GM12878 (cell line): Measurements from ENCODE around the gene DERL2. TPM values are rescaled to one million over a fixed set of nuclear protein-coding genes. Genes with fewer than 3 reads are reported as not detected.

ENCODE experiments used
- ATAC-seq: fragments of 200-7000 bp; cut with Tn5 transposase; 3 replicates; pipeline ENCODE4 v1.9.1; 2020; ENCODE audit warnings: mild to moderate bottlenecking, moderate library complexity
- BruUV-seq: library from RNA; stranded (reverse); fragments of 400-500 nt; replicated peaks from 2 replicates; lab custom pipeline; 2021; lab: Mats Ljungman, UMichigan
- CTCF ChIA-PET: fragments of 300-600 bp; sonication (Branson Sonifier 250); formaldehyde crosslinking; extraction: SDS; loops from one replicate; lab custom pipeline; 2021; ENCODE audit warnings: inconsistent platforms; lab: Yijun Ruan, JAX
- POLR2A ChIA-PET: fragments of 350-600 bp; formaldehyde crosslinking; extraction: SDS; loops from one replicate; lab custom pipeline; 2021; ENCODE audit warnings: inconsistent platforms; lab: Charles Lee
- RAD21 ChIA-PET: fragments of 300-600 bp; sonication (Branson Sonifier 250); formaldehyde crosslinking; loops from one replicate; lab custom pipeline; 2023; ENCODE audit warnings: antibody characterized with exemption; ENCODE audit not compliant: unreplicated experiment; lab: Charles Lee
- SMC1A ChIA-PET: fragments of 300-600 bp; sonication (Branson Sonifier 250); formaldehyde crosslinking; loops from one replicate; lab custom pipeline; 2023; ENCODE audit not compliant: unreplicated experiment, uncharacterized antibody; lab: Charles Lee
- DNase-seq: peaks from one replicate; pipeline ENCODE4 v3.0.0-alpha.2; 2011; ENCODE audit warnings: low read depth, low spot score
- FAIRE-seq: peaks from 3 replicates; lab custom pipeline; 2011; peaks lifted over from hg19 to GRCh38; lab: Jason Lieb, UNC
- H2AFZ ChIP-seq: 2 replicates; pipeline ENCODE4 v1.6.0; 2011; ENCODE audit warnings: low read depth, low read length, control low read depth; ENCODE audit not compliant: control insufficient read depth
- H3K27ac ChIP-seq: 2 replicates; pipeline ENCODE4 v1.5.1; 2011; ENCODE audit warnings: control low read depth; ENCODE audit not compliant: control insufficient read depth, insufficient read depth
- H3K27me3 ChIP-seq, 2 experiments: replicated peaks in 1 of 2; 2 replicates each; pipeline versions ENCODE4 v1.6.0 to v1.6.1; 2011; ENCODE audit warnings: low read length in 1 of 2; ENCODE audit not compliant: control insufficient read depth in 2 of 2, insufficient read depth in 2 of 2
- H3K36me3 ChIP-seq, 2 experiments: 2 replicates each; pipeline ENCODE4 v1.5.1; 2011; ENCODE audit warnings: low read length in 1 of 2; ENCODE audit not compliant: control insufficient read depth in 2 of 2, insufficient read depth in 2 of 2
- H3K4me1 ChIP-seq: 2 replicates; pipeline ENCODE4 v1.6.1; 2011; ENCODE audit warnings: mild to moderate bottlenecking, low read length, moderate library complexity, mixed read lengths; ENCODE audit not compliant: control insufficient read depth, insufficient read depth
- H3K4me2 ChIP-seq: 2 replicates; pipeline ENCODE4 v1.6.0; 2011; ENCODE audit warnings: control low read depth; ENCODE audit not compliant: control insufficient read depth, insufficient read depth
- H3K4me3 ChIP-seq: fragments of 200-600 bp; sonication (generic); 2 replicates; pipeline ENCODE4 v1.5.1; 2016
- H3K79me2 ChIP-seq: 2 replicates; pipeline ENCODE4 v1.6.0; 2011; ENCODE audit warnings: low read length; ENCODE audit not compliant: control insufficient read depth, insufficient read depth
- H3K9ac ChIP-seq: 2 replicates; pipeline ENCODE4 v1.8.0; 2011; ENCODE audit warnings: low read length, control low read depth, mixed read lengths; ENCODE audit not compliant: control insufficient read depth, insufficient read depth
- H3K9me3 ChIP-seq: replicated peaks from 3 replicates; pipeline ENCODE4 v1.5.1; 2011; ENCODE audit warnings: mild to moderate bottlenecking, low read length; ENCODE audit not compliant: control insufficient read depth, insufficient read depth
- H4K20me1 ChIP-seq: 2 replicates; pipeline ENCODE4 v1.6.0; 2011; ENCODE audit not compliant: control insufficient read depth, insufficient read depth
- CHD1 ChIP-seq: IDR thresholded peaks from 2 replicates; pipeline ENCODE4 v1.6.1; 2012; ENCODE audit warnings: low read depth, low read length, improper control_type of control experiment
- CREM ChIP-seq: IDR thresholded peaks from 2 replicates; pipeline ENCODE4 v1.6.1; 2014; ENCODE audit warnings: antibody characterized with exemption, low read depth
- ESRRA ChIP-seq: IDR thresholded peaks from 2 replicates; pipeline ENCODE4 v1.6.1; 2012; ENCODE audit warnings: mild to moderate bottlenecking, low read length, improper control_type of control experiment
- FOXK2 ChIP-seq: fragments of 450-650 bp; IDR thresholded peaks from 2 replicates; pipeline ENCODE4 v1.6.1; 2017; ENCODE audit warnings: mild to moderate bottlenecking, moderate library complexity
- IKZF1 ChIP-seq: fragments of 450-650 bp; conservative IDR thresholded peaks from 2 replicates; pipeline ENCODE4 v1.6.1; 2017; ENCODE audit warnings: antibody characterized with exemption, mild to moderate bottlenecking
- KAT2A ChIP-seq: conservative IDR thresholded peaks from 2 replicates; pipeline ENCODE4 v1.6.1; 2011; ENCODE audit warnings: low read depth, low read length; ENCODE audit not compliant: control insufficient read depth
- MTA2 ChIP-seq: fragments of 450-650 bp; IDR thresholded peaks from 2 replicates; pipeline ENCODE4 v1.6.1; 2016; ENCODE audit warnings: low read depth, mild to moderate bottlenecking, moderate library complexity
- NFXL1 ChIP-seq: fragments of 450-650 bp; IDR thresholded peaks from 2 replicates; pipeline ENCODE4 v1.6.1; 2017; ENCODE audit warnings: antibody characterized with exemption, mild to moderate bottlenecking, borderline replicate concordance
- RBBP5 ChIP-seq: fragments of 200-600 bp; sonication (generic); conservative IDR thresholded peaks from 2 replicates; pipeline ENCODE4 v1.6.1; 2016
- REST ChIP-seq: IDR thresholded peaks from 2 replicates; pipeline ENCODE4 v1.6.1; 2012; ENCODE audit warnings: mild to moderate bottlenecking, low read depth, low read length
- RUNX3 ChIP-seq: IDR thresholded peaks from 2 replicates; pipeline ENCODE4 v1.6.1; 2012; ENCODE audit warnings: low read length, inconsistent platforms
- SUZ12 ChIP-seq: fragments of 200-600 bp; sonication (generic); IDR thresholded peaks from one replicate; pipeline ENCODE4 v1.6.1; 2018; ENCODE audit warnings: antibody characterized with exemption, mild to moderate bottlenecking; ENCODE audit not compliant: unreplicated experiment
- WRNIP1 ChIP-seq: IDR thresholded peaks from 2 replicates; pipeline ENCODE4 v1.6.1; 2011; ENCODE audit warnings: low read depth, low read length, improper control_type of control experiment, borderline replicate concordance
- ZNF207 ChIP-seq: fragments of 450-650 bp; IDR thresholded peaks from 2 replicates; pipeline ENCODE4 v1.6.1; 2014; ENCODE audit warnings: antibody characterized with exemption, mild to moderate bottlenecking, borderline replicate concordance
- WGBS: methylation state at CpG from one replicate; pipeline ENCODE4 v1.1.6; 2016; ENCODE audit warnings: low lambda C conversion rate; ENCODE audit not compliant: insufficient replicate concordance, insufficient coverage; ENCODE audit errors: missing lambda C conversion rate; 5-methylcytosine and 5-hydroxymethylcytosine counted together
- in situ Hi-C: fragments of 300-500 bp; cut with MboI; formaldehyde crosslinking; loops from 9 replicates; pipeline ENCODE4 v1.14.3; 2018; ENCODE audit warnings: mixed read lengths
- intact Hi-C: fragments of 100-400 bp; cut with micrococcal nuclease; formaldehyde crosslinking; loops from one replicate; pipeline ENCODE4 v1.14.2; 2022; ENCODE audit not compliant: unreplicated experiment
- polyA plus RNA-seq, 11 experiments: library from polyadenylated mRNA; depleted of rRNA in 4 of 11; unstranded in 6 of 11; stranded (reverse) in 5 of 11; fragments of >200 nt; fragmentation: Nextera tagmentation in 4 of 11; fragmentation: Illumina TruSeq in 1 of 11; extraction: Ambion mirVana in 4 of 11; extraction: Trizol in 1 of 11; gene quantifications; 1 replicate in 1 of 11; 2 replicates in 10 of 11; pipeline versions ENCODE4 v1.2.1 to v1.2.3, GENCODE V29; 2011 to 2016; ENCODE audit warnings: inconsistent platforms in 2 of 11, missing spikeins in 2 of 11, low read depth in 1 of 11
- total RNA-seq, 4 experiments: library from RNA; depleted of rRNA in 3 of 4; stranded (reverse); fragments of >200 nt in 3 of 4; fragmentation: Illumina TruSeq in 1 of 4; extraction: Trizol in 1 of 4; gene quantifications; 2 replicates each; pipeline versions ENCODE4 v1.2.1 to v1.2.3, GENCODE V29; 2013 to 2021

The DERL2 gene
- total and polyA plus RNA-seq, 10 of the 15 experiments (the other 5 are each of a cell fraction or from before 2014, with no cell fraction given), result 40.5 to 236 (median 69.3) TPM

GRCh38 chr17:5511401-5512225 is 25.6 kb upstream of the DERL2 start:
- no TSS peak for BruUV-seq
- no peak for ATAC-seq
- no peaks in the 10 kb centered on the region for H3K27me3 ChIP-seq
- SMC1A ChIA-PET, result interaction anchor here (1.0 kb wide), 1 partner anchor 10 kb away, joined by 3 read pairs; no protein-coding TSS in a partner anchor
- H3K4me1 ChIP-seq, result no peaks in the 10 kb centered on the region
- H3K4me3 ChIP-seq, result no peak overlapping the region
- intact Hi-C loops (no loop called here), in situ Hi-C loops (no loop called here)
- POLR2A ChIA-PET, result no interaction called here
- WGBS, result 91% methylated on average over 17 of the region's 17 CpGs
- FAIRE-seq, result no peak
- DNase-seq, result no peak
- no peaks in the 10 kb centered on the region for H3K79me2 ChIP-seq
- TF ChIP-seq CHD1, result no peak
- no peak for TF ChIP-seq IKZF1
- no peak for TF ChIP-seq MTA2
- no peak for TF ChIP-seq NFXL1
- no peak for TF ChIP-seq REST
- no peak for TF ChIP-seq SUZ12
- no peak for TF ChIP-seq WRNIP1
- no peak for TF ChIP-seq ESRRA
- TF ChIP-seq RUNX3, result no peak
- no peak for TF ChIP-seq FOXK2
- no peak for TF ChIP-seq ZNF207
- no peak for TF ChIP-seq CREM
- no peak for TF ChIP-seq RBBP5
- no peak for TF ChIP-seq KAT2A
- CTCF ChIA-PET, result no interaction called here
- no peak overlapping the region for H3K4me2 ChIP-seq
- H4K20me1 ChIP-seq, result no peaks in the 10 kb centered on the region
- H3K9ac ChIP-seq, result no peak overlapping the region
- H3K36me3 ChIP-seq, result no peaks in the 10 kb centered on the region; a peak in 2 of 4 replicates
- H2AFZ ChIP-seq, result no peak overlapping the region
- H3K27ac ChIP-seq, result no peak overlapping the region
- RAD21 ChIA-PET, result no interaction called here
- no peaks in the 10 kb centered on the region for H3K9me3 ChIP-seq
